Kidney epithelial cell (primary cell): ENCODE data around the gene YBX1. TPM values are rescaled to one million over a fixed set of nuclear protein-coding genes. Genes with fewer than 3 reads are reported as not detected.

Experiments used
- DNase-seq: peaks from one replicate; pipeline ENCODE4 v3.0.0-alpha.2; 2010; ENCODE audit warnings: low read depth
- H3K27me3 ChIP-seq: 2 replicates; pipeline ENCODE4 v1.6.0; 2011; ENCODE audit warnings: low read length; ENCODE audit not compliant: control insufficient read depth, insufficient read depth
- H3K36me3 ChIP-seq: 2 replicates; pipeline ENCODE4 v1.5.1; 2011; ENCODE audit warnings: low read length; ENCODE audit not compliant: control insufficient read depth, insufficient read depth
- H3K4me3 ChIP-seq: 2 replicates; pipeline ENCODE4 v1.5.1; 2011; ENCODE audit warnings: low read depth, mild to moderate bottlenecking, control low read depth, low read length
- total RNA-seq: library from RNA; depleted of rRNA; stranded (reverse); fragments of >200 nt; gene quantifications from 2 replicates; pipeline ENCODE4 v1.2.3, GENCODE V29; 2015
- TF ChIP-seq, protein P1 (sequence below): IDR thresholded peaks from 2 replicates; pipeline ENCODE4 v1.5.1; 2011; ENCODE audit warnings: mild to moderate bottlenecking, moderate library complexity, low read length, control low read depth, inconsistent platforms; ENCODE audit not compliant: insufficient read depth, poor library complexity, severe bottlenecking

YBX1 gene
- total RNA-seq = 894 and 938 TPM in 2 replicates

GRCh38 chr1:42681741-42682483, at the start of gene YBX1:
TSS of gene YBX1 (plus strand) at chr1:42682418. CDS start at chr1:42682566, 148 bp downstream.
- DNase-seq = peak; percentile 94
- H3K4me3 ChIP-seq = peak within 1 kb of the TSS; percentile 85
- H3K27me3 ChIP-seq = no peaks in the 10 kb centered on the region
- TF ChIP-seq, protein P1, sequence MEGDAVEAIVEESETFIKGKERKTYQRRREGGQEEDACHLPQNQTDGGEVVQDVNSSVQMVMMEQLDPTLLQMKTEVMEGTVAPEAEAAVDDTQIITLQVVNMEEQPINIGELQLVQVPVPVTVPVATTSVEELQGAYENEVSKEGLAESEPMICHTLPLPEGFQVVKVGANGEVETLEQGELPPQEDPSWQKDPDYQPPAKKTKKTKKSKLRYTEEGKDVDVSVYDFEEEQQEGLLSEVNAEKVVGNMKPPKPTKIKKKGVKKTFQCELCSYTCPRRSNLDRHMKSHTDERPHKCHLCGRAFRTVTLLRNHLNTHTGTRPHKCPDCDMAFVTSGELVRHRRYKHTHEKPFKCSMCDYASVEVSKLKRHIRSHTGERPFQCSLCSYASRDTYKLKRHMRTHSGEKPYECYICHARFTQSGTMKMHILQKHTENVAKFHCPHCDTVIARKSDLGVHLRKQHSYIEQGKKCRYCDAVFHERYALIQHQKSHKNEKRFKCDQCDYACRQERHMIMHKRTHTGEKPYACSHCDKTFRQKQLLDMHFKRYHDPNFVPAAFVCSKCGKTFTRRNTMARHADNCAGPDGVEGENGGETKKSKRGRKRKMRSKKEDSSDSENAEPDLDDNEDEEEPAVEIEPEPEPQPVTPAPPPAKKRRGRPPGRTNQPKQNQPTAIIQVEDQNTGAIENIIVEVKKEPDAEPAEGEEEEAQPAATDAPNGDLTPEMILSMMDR = no peak
- H3K36me3 ChIP-seq = no peaks in the 10 kb centered on the region

- H3K4me3 ChIP-seq = no peak overlapping the region
- TF ChIP-seq, protein P1 = no peak
- H3K27me3 ChIP-seq = no peaks in the 10 kb centered on the region
- H3K36me3 ChIP-seq = no peaks in the 10 kb centered on the region
- no peak for DNase-seq
Observed at GRCh38 chr1:42639116-42639515, 43.1 kb upstream of the YBX1 start.

- H3K4me3 ChIP-seq = no peak overlapping the region
- no peak for DNase-seq
- no peaks in the 10 kb centered on the region for H3K36me3 ChIP-seq
- TF ChIP-seq, protein P1 = no peak
- H3K27me3 ChIP-seq = no peaks in the 10 kb centered on the region
Observed at GRCh38 chr1:42646056-42646455, 36.2 kb upstream of the YBX1 start.

DNA sequence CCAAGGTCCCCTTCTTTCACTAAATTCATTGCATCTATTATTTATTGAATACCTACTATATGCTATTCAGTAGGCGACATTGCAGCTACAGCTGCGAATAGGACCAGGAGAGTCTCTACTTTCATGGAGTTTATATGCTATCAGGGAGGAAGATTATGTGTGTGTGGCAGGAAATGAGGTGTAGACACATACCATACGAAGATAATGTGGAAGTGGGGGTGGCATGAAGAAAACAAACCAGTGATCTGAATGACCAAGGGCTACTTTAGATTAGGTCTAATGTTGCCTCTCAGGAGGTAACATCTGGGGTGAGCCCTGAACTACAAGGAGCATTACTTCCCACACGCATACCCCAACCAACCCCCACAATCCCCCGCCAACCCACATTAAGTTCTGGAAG, 25.0 kb upstream of the YBX1 start:
- Histone ChIP-seq H3K4me3 (no peak overlapping the region), H3K27me3 (no peaks in the 10 kb centered on the region), H3K36me3 (no peaks in the 10 kb centered on the region)
- no peak for DNase-seq
- TF ChIP-seq, protein P1 = no peak

DNA sequence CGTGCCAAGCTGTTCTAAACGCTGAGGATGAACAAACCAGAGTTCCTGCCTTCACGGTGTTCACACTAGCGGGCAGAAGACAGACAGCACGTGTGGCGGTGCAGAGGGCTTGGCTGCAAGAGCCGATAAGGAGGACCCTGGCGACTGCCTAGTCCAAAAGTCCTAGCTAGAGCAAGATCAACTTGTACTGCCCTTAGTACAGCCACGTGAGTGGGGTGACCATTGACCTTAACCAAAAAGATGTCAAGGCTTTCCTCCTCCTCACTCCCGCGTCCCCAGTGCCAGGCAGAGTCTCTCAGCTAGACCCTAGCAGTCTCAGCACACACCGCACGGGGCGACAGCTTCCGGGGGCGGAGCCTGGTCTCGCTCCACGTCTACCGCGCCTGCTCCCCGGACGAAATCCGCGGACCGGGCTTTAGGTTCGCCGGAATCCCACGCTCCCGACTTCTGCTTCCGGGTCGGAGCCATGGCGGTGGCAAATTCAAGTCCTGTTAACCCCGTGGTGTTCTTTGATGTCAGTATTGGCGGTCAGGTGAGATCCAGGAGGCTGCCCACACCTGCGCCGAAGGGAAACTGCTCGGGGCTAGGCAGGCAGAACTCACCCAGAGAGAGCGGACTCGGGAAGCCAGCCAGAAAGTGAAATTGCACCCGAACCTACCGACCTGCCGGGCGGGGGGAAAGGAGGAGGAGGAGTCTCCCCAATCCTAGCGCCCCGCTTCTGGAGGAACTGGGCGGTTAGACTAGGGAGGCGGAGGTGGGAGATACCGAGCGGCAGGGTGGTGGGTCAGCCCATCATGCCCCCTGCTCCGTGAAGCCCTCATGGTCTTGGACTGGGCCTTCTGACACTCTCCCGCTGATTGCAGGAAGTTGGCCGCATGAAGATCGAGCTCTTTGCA, 24.0 kb upstream of the YBX1 start, which contains the start of gene PPIH:
Gene PPIH (plus strand): TSS at position 443 of the 896 bp plus-strand sequence. CDS start 24 bp downstream, at position 467.
- Histone ChIP-seq H3K27me3 (no peaks in the 10 kb centered on the region), H3K36me3 (no peaks in the 10 kb centered on the region), H3K4me3 (peak within 1 kb of the TSS; percentile 90)
- TF ChIP-seq, protein P1 = peak; percentile 3
- DNase-seq = peak; percentile 74
